Left lung (tissue), 10 donors: Measurements from ENCODE around the gene PCMTD2. TPM values are rescaled to one million over a fixed set of nuclear protein-coding genes. Genes with fewer than 3 reads are reported as not detected.

Experiments used
- ATAC-seq: fragments of 200-7000 bp; cut with Tn5 transposase; one replicate; pipeline ENCODE4 v1.9.1; 2020; ENCODE audit warnings: moderate library complexity
- DNase-seq, 4 donors: peaks; one replicate each; pipeline ENCODE4 v3.0.0-alpha.2; 2013 to 2020
- H3K27ac ChIP-seq, 2 donors: fragments of 200-600 bp; sonication (generic) in 1 of 2; one replicate each; pipeline versions ENCODE4 v1.5.0 to v1.8.0; 2020 to 2021
- H3K27me3 ChIP-seq, 2 donors: fragments of 200-600 bp; sonication (generic) in 1 of 2; one replicate each; pipeline versions ENCODE4 v1.5.0 to v1.8.0; 2020 to 2021
- H3K36me3 ChIP-seq, 2 donors: fragments of 200-600 bp; sonication (generic) in 1 of 2; one replicate each; pipeline versions ENCODE4 v1.5.0 to v1.8.0; 2020 to 2021
- H3K4me1 ChIP-seq, 2 donors: fragments of 200-600 bp; one replicate each; pipeline ENCODE4 v1.8.0; 2021
- H3K4me3 ChIP-seq, 2 donors: fragments of 200-600 bp; sonication (generic) in 1 of 2; one replicate each; pipeline versions ENCODE4 v1.5.0 to v1.8.0; 2020 to 2021; ENCODE audit warnings: mild to moderate bottlenecking in 1 of 2
- H3K9me3 ChIP-seq, 2 donors: fragments of 200-600 bp; sonication (generic) in 1 of 2; one replicate each; pipeline versions ENCODE4 v1.5.0 to v1.8.0; 2020 to 2021
- CTCF ChIP-seq, 2 donors: fragments of 200-600 bp; sonication (generic) in 1 of 2; IDR thresholded peaks; one replicate each; pipeline versions ENCODE4 v1.5.0 to v1.8.0; 2021; ENCODE audit warnings: antibody characterized with exemption in 2 of 2
- intact Hi-C, 2 donors: fragments of 100-400 bp; cut with DNase I; formaldehyde crosslinking; loops; one replicate each; pipeline versions ENCODE4 v1.11.2 to v1.14.2; 2022
- polyA plus RNA-seq, 6 donors: library from polyadenylated mRNA; unstranded; fragments of 120-200 nt; gene quantifications; one replicate each; pipeline ENCODE4 v1.2.1, GENCODE V29; 2013; ENCODE audit not compliant: insufficient read length in 6 of 6
- total RNA-seq, 2 donors: library from RNA; stranded (reverse); fragmentation: NEBNext Ultra II Directional; extraction: Animal tissue kit (Norgen Biotek cat#: 25700); gene quantifications; one replicate each; pipeline ENCODE4 v1.2.1, GENCODE V29; 2021
- donor health status: DM: no; HTN: yes; CAD: no.
- donor health status: DM: no; HTN: no; CAD: no.

PCMTD2 gene
- total and polyA plus RNA-seq, 8 donors, result 31.6 to 163 (median 124) TPM

DNA sequence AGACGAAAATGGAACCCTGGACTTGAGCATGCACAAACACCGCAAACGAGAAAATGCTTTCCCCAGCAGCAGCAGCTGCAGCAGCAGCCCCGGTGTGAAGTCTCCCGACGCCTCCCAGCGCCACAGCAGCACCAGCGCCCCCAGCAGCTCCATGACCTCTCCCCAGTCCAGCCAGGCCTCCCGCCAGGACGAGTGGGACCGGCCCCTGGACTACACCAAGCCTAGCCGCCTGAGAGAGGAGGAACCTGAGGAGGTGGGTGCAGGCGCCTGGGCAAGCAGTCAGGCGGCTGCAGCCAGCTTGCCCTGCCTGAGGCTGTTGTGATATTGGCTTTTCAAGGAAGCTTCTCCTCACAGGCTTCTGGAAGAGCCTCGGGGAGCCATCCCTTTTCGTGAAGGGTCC is 35.8 kb upstream of the PCMTD2 start:
- Histone ChIP-seq H3K4me1 (peaks cover 0 to 17% of the 10 kb centered on the region in 2 donors), H3K27me3 (peaks cover 0 to 9% of the 10 kb centered on the region in 2 donors), H3K36me3 (no peaks in the 10 kb centered on the region), H3K4me3 (no peak overlapping the region), H3K9me3 (no peaks in the 10 kb centered on the region), H3K27ac (no peak overlapping the region)
- no peak for TF ChIP-seq CTCF (IDR thresholded peaks at IDR 0.05)
- peak in 1 of 4 donors; percentile 67 for DNase-seq
- intact Hi-C loops, result no loop called here
- ATAC-seq, result no peak

DNA sequence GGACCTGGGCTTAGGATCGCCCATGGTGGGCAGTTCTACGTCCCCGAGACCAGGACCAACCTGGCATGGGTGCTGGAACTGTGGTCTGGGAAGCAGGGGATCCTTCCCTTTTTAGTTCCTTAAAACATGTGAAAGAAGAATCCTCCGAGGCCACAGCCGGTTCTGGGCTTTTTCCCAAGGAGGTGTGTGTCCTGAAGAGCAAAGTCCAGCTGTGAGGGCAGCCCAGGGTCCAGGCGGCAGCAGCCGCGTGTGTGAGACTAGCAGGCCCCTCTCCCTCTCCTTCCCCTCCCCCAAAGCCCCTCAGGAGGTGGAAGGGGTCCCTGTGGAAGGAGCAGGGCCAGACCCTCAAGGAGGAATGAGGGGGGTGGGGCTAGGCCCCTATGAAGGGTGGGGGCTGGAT is 35.1 kb upstream of the PCMTD2 start:
- TF ChIP-seq CTCF (IDR thresholded peaks at IDR 0.05), result no peak
- Histone ChIP-seq H3K27ac (no peak overlapping the region), H3K36me3 (no peaks in the 10 kb centered on the region), H3K27me3 (peaks cover 0 to 9% of the 10 kb centered on the region in 2 donors), H3K4me1 (peaks cover 0 to 17% of the 10 kb centered on the region in 2 donors), H3K9me3 (no peaks in the 10 kb centered on the region), H3K4me3 (no peak overlapping the region)
- ATAC-seq, result no peak
- intact Hi-C loops, result no loop called here
- no peak for DNase-seq

DNA sequence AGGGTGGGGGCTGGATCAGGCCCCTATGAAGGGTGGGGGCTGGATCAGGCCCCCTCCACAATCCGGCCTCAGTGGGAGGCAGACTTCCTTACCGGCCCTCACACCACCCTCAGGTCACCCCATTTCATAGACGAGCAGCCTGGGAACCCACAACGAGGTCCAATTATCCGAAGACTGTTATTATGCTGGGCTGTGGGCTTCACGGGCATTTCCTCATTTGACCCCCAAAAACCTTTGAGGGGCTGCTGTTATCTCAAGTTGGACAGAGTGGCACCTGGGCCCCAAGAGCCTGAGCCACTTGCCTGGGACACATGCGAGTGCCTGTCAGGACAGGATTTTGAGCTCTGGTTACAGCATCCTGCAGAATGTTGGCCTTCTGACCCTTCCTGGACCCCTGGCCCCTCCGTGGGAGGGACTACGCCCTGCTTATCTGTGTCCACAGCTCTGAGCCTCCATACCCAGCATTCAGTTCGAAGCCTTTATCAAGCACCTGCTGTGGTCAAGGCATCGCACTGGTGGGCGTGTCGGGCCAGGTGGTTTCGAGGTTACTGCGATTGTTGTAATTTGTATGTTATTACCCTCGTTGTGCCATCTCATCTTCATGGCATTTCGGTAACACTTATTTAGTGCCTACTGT is 34.5 kb upstream of the PCMTD2 start:
- Histone ChIP-seq H3K9me3 (no peaks in the 10 kb centered on the region), H3K4me1 (peaks cover 0 to 17% of the 10 kb centered on the region in 2 donors), H3K27ac (no peak overlapping the region), H3K4me3 (no peak overlapping the region), H3K27me3 (peaks cover 0 to 9% of the 10 kb centered on the region in 2 donors), H3K36me3 (no peaks in the 10 kb centered on the region)
- DNase-seq (no peak), ATAC-seq (no peak)
- no peak for TF ChIP-seq CTCF (IDR thresholded peaks at IDR 0.05)
- intact Hi-C loops, result no loop called here

GRCh38 chr20:64222291-64222735 is 33.2 kb upstream of the PCMTD2 start:
- H3K27me3 ChIP-seq, result peaks cover 0 to 9% of the 10 kb centered on the region in 2 donors
- peak; percentile 1 for ATAC-seq

More at GRCh38 chr20:64222291-64222735, 33.2 kb upstream of the PCMTD2 start:
- intact Hi-C loops, result no loop called here
- H3K9me3 ChIP-seq, result no peaks in the 10 kb centered on the region
- no peak for TF ChIP-seq CTCF (IDR thresholded peaks at IDR 0.05)
- H3K27ac ChIP-seq, result no peak overlapping the region
- H3K4me3 ChIP-seq, result no peak overlapping the region
- H3K36me3 ChIP-seq, result no peaks in the 10 kb centered on the region
- H3K4me1 ChIP-seq, result peaks cover 0 to 17% of the 10 kb centered on the region in 2 donors
- DNase-seq, result no peak
